PFSK-1 (cell line): ENCODE data around the gene HAP1.

Source experiments
- FOXP2 ChIP-seq: optimal IDR thresholded peaks from 2 replicates; pipeline ENCODE3; 2011; ENCODE audit warnings: borderline replicate concordance, control low read depth, inconsistent platforms; ENCODE audit not compliant: insufficient read depth; ENCODE audit errors: extremely low read length, extremely low read depth
- POLR2AphosphoS5 ChIP-seq: IDR thresholded peaks from 2 replicates; pipeline ENCODE4 v1.6.1; 2012; ENCODE audit warnings: low read depth, mild to moderate bottlenecking, control low read depth, low read length, moderate library complexity
- SIN3A ChIP-seq: IDR thresholded peaks from 2 replicates; pipeline ENCODE4 v1.6.1; 2012; ENCODE audit warnings: mild to moderate bottlenecking, low read length, moderate library complexity, borderline replicate concordance; ENCODE audit not compliant: insufficient read depth
- TAF1 ChIP-seq: IDR thresholded peaks from 2 replicates; pipeline ENCODE4 v1.6.1; 2012; ENCODE audit warnings: low read length, control low read depth, borderline replicate concordance; ENCODE audit not compliant: insufficient read depth
- TF ChIP-seq, protein P1 (sequence below), 2 experiments: IDR thresholded peaks; 2 replicates each; pipeline versions ENCODE4 v1.6.1 to v1.8.0; 2011 to 2012; ENCODE audit warnings: low read depth in 2 of 2, low read length in 2 of 2, control low read depth in 1 of 2, inconsistent platforms in 1 of 2, mild to moderate bottlenecking in 1 of 2, moderate library complexity in 1 of 2; ENCODE audit not compliant: insufficient read depth in 1 of 2

Gene HAP1

DNA sequence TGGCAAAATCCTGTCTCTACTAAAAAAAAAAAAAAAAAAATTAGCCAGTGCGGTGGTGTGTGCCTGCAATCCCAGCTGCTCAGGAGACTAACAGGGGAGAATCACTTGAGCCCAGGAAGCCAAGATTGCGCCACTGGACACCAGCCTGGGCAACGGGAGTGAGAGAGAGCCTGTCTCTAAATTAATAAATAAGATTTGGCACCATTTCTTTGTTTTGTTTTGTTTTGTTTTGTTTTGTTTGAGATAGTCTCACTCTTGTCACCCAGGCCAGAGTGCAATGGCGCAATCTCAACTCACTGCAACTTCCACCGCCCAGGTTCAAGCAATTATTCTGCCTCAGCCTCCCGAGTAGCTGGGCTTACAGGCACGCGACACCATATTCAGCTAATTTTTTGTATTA lies 31.7 kb downstream of the HAP1 start:
- TF ChIP-seq TAF1: no peak
- TF ChIP-seq, protein P1, sequence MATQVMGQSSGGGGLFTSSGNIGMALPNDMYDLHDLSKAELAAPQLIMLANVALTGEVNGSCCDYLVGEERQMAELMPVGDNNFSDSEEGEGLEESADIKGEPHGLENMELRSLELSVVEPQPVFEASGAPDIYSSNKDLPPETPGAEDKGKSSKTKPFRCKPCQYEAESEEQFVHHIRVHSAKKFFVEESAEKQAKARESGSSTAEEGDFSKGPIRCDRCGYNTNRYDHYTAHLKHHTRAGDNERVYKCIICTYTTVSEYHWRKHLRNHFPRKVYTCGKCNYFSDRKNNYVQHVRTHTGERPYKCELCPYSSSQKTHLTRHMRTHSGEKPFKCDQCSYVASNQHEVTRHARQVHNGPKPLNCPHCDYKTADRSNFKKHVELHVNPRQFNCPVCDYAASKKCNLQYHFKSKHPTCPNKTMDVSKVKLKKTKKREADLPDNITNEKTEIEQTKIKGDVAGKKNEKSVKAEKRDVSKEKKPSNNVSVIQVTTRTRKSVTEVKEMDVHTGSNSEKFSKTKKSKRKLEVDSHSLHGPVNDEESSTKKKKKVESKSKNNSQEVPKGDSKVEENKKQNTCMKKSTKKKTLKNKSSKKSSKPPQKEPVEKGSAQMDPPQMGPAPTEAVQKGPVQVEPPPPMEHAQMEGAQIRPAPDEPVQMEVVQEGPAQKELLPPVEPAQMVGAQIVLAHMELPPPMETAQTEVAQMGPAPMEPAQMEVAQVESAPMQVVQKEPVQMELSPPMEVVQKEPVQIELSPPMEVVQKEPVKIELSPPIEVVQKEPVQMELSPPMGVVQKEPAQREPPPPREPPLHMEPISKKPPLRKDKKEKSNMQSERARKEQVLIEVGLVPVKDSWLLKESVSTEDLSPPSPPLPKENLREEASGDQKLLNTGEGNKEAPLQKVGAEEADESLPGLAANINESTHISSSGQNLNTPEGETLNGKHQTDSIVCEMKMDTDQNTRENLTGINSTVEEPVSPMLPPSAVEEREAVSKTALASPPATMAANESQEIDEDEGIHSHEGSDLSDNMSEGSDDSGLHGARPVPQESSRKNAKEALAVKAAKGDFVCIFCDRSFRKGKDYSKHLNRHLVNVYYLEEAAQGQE (IDR thresholded peaks at IDR 0.05; ENCODE audit: insufficient read depth in 1 of 2, low read depth in 2 of 2, low read length in 2 of 2): no peak
- TF ChIP-seq FOXP2: no peak
- TF ChIP-seq SIN3A: no peak
- no peak for TF ChIP-seq POLR2AphosphoS5

DNA sequence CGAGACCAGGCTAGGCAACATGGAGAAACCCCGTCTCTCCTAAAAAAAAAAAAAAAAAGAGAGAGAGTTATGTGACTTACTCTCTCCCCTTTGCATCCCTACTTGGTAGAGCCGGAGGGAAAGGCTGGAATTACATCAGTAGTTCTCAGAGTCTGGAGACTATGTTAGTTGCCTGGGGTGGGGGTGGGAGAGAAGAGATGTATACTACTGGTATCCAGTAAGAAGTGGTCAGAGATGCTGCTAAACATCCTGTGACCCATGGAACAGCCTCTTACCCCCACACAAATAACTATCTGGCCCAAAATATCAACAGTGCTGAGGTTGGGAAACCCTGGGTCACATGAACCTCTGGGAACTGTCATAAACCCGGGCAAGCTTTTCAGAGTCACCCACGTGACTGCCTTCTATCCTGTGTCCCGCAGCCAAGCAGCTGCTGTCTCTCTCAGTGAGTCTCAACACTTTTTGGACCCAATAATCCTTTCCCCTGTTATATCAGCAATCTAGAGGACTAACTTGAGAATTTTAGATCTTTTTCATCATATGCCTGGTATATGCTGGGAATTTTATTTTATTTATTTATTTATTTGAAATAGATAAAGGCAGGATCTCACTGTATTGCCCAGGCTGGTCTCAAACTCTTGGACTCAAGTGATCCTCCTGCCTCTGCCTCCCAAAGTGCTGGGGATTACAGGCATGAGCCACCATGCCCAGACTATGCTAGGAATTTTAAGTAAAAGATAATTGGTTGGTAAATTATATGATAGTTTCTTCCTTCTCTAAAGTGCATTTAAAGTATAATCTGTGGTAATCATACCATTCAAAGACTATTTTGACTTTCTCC lies 37.1 kb downstream of the HAP1 start:
- TF ChIP-seq TAF1 (no peak), FOXP2 (no peak), POLR2AphosphoS5 (no peak)
- TF ChIP-seq, protein P1 (IDR thresholded peaks at IDR 0.05; ENCODE audit: insufficient read depth in 1 of 2, low read depth in 2 of 2, low read length in 2 of 2): no peak

DNA sequence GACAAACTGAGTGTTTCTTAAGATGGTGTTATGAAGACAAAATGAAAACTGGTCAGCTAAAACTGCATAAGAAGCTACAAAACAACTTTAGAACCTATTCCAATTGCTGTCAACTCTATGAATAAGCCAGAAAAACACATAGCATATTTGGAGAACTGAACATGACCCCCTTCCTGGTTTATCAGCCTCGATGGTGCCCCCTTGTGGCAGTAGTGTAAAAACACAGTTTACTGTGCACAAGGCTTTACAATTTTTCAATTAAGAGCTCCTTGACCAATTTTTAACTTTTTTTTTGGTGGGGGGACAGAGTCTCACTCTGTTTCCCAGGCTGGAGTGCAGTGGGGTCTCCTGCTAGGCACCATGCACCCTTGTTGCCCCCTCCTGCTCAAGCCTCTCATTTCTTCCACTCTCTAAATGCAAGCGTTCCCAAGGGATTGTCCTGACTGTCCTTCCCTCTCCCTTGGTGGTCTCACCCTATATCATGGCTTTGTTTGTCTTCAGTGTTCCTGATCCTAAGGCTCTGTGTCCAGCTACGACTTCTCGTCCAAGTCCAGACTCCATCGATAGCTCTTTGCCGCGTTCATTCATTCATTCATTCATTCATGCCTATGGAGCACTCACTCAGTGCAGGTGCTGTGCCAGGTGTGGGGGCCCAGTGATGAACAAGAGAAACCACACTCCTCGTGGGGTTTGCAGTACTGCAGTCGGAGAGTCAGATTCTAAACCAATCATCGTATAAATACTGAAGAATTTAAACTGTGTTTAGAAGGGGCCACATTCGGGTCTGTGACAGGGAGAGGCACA lies 38.3 kb downstream of the HAP1 start:
- TF ChIP-seq TAF1 (no peak), SIN3A (no peak), POLR2AphosphoS5 (no peak), FOXP2 (no peak)
- TF ChIP-seq, protein P1 (IDR thresholded peaks at IDR 0.05; ENCODE audit: insufficient read depth in 1 of 2, low read depth in 2 of 2, low read length in 2 of 2): no peak

DNA sequence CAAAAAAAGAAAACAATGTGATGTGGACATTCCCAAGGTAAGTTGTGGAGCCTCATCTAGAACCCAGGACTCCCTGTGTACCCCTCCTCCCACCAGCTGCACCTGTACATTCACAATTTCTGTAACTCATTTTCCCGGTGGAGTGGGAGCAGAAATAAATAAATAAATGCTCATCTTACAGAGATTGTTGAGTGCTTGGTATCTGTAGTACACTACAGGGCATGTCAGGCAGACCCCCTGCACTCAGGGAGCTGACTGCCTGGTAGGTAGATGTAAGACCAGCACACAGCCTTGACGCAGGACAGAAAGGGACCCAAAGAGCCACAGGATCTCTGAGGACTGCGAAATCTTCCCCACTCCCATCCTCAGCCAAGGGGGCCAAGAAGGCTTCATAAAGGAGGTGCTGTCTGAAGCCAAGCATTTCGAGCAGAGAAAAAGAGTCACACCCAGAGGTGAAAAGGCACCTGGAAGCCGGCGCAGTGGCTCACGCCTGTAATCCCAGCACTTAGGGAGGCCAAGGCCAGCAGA lies 39.2 kb downstream of the HAP1 start:
- TF ChIP-seq, protein P1 (IDR thresholded peaks at IDR 0.05; ENCODE audit: insufficient read depth in 1 of 2, low read depth in 2 of 2, low read length in 2 of 2): no peak
- no peak for TF ChIP-seq FOXP2
- TF ChIP-seq POLR2AphosphoS5: no peak
- no peak for TF ChIP-seq TAF1
- TF ChIP-seq SIN3A: no peak
